HG02571 (cell line): ENCODE data around the gene SIM2.

ENCODE experiments used
- ATAC-seq: cut with Tn5 transposase; IDR thresholded peaks from one replicate; pipeline ENCODE4 v1.9.1; 2021; ENCODE audit warnings: mild to moderate bottlenecking, moderate library complexity; ENCODE audit not compliant: unreplicated experiment

SIM2 gene

GRCh38 chr21:36791695-36792470 lies 93.0 kb downstream of the SIM2 start:
- ATAC-seq: no peak

GRCh38 chr21:36792505-36792967 lies 93.6 kb downstream of the SIM2 start:
- no peak for ATAC-seq

GRCh38 chr21:36796070-36796469 lies 97.2 kb downstream of the SIM2 start:
- ATAC-seq: no peak

- ATAC-seq: no peak
Measured at GRCh38 chr21:36798491-36798890, 99.6 kb downstream of the SIM2 start.
